ENCODE data around the gene GALNT10.

Gene GALNT10

GRCh38 chr5:154446195-154447088, 255.9 kb downstream of the GALNT10 start:
- TF ChIP-seq CTCF (IDR thresholded peaks at IDR 0.05; ENCODE audit: low read depth, low read length) = no peak
- H3K9me3 ChIP-seq (ENCODE audit: severe bottlenecking) = no peaks in the 10 kb centered on the region
- peak; percentile 40 for DNase-seq
- H3K36me3 ChIP-seq = peaks cover 11% of the 10 kb centered on the region
- H3K4me3 ChIP-seq (ENCODE audit: low read depth, low read length) = peak overlapping the region; percentile 80
- no peaks in the 10 kb centered on the region for H3K27me3 ChIP-seq (ENCODE audit: insufficient read depth, low read depth, severe bottlenecking)
- H3K27ac ChIP-seq = peak overlapping the region; percentile 65

DNA sequence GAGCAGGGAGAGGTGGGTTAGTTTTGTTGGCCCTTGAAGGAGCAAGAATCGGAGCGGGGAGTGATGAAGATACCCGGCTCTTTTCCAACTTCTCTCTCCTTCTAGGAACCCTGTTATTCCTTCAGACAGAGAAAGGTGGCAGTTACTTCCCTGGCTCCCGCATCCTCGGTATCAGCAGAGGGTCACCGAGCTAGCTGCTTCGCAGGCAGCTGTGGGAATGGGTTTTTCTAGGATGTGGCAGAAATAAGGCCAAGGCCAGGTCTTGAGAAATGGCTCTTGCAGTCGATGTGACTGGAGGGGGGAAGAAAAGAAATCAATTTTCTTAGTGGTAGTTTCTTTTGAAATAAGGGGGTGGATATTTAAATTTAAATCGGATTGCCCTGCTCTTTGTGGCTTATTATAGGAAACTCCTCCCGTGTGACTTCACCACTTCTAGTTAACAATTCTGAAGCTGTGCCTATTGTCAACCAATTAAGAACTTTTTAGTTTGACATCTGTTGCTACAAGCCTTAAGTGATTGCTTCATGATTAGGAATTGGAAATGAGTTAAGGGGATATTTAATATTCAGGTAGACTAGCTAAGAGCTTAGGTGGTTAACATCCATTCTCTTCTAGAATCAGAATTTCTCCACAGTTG, 256.7 kb downstream of the GALNT10 start:
- Histone ChIP-seq H3K4me3 (ENCODE audit: low read depth, low read length) (peak overlapping the region; percentile 80), H3K9me3 (ENCODE audit: severe bottlenecking) (no peaks in the 10 kb centered on the region), H3K36me3 (peaks cover 7% of the 10 kb centered on the region), H3K27me3 (ENCODE audit: insufficient read depth, low read depth, severe bottlenecking) (no peaks in the 10 kb centered on the region), H3K27ac (no peak overlapping the region)
- DNase-seq = peak; percentile 22
- TF ChIP-seq CTCF (IDR thresholded peaks at IDR 0.05; ENCODE audit: low read depth, low read length) = no peak

GRCh38 chr5:154449786-154450185, 259.3 kb downstream of the GALNT10 start:
- Histone ChIP-seq H3K4me3 (ENCODE audit: low read depth, low read length) (no peak overlapping the region), H3K27me3 (ENCODE audit: insufficient read depth, low read depth, severe bottlenecking) (no peaks in the 10 kb centered on the region), H3K9me3 (ENCODE audit: severe bottlenecking) (no peaks in the 10 kb centered on the region), H3K27ac (no peak overlapping the region), H3K36me3 (peaks cover 19% of the 10 kb centered on the region)
- no peak for TF ChIP-seq CTCF (IDR thresholded peaks at IDR 0.05; ENCODE audit: low read depth, low read length)
- no peak for DNase-seq

GRCh38 chr5:154451957-154452356, 261.4 kb downstream of the GALNT10 start:
- Histone ChIP-seq H3K4me3 (ENCODE audit: low read depth, low read length) (no peak overlapping the region), H3K9me3 (ENCODE audit: severe bottlenecking) (no peaks in the 10 kb centered on the region), H3K36me3 (peaks cover 32% of the 10 kb centered on the region), H3K27me3 (ENCODE audit: insufficient read depth, low read depth, severe bottlenecking) (no peaks in the 10 kb centered on the region), H3K27ac (no peak overlapping the region)
- TF ChIP-seq CTCF (IDR thresholded peaks at IDR 0.05; ENCODE audit: low read depth, low read length) = no peak
- no peak for DNase-seq

GRCh38 chr5:154455585-154455984, 265.1 kb downstream of the GALNT10 start:
- H3K27ac ChIP-seq = no peak overlapping the region
- H3K36me3 ChIP-seq = peaks cover 29% of the 10 kb centered on the region
- no peaks in the 10 kb centered on the region for H3K27me3 ChIP-seq (ENCODE audit: insufficient read depth, low read depth, severe bottlenecking)
- no peak for DNase-seq
- no peaks in the 10 kb centered on the region for H3K9me3 ChIP-seq (ENCODE audit: severe bottlenecking)
- TF ChIP-seq CTCF (IDR thresholded peaks at IDR 0.05; ENCODE audit: low read depth, low read length) = no peak
- no peak overlapping the region for H3K4me3 ChIP-seq (ENCODE audit: low read depth, low read length)

Data from WERI-Rb-1 (cell line).